ENCODE results near the gene NCAM2. TPM values are rescaled to one million over a fixed set of nuclear protein-coding genes. Genes with fewer than 3 reads are reported as not detected.

Gene NCAM2
- total RNA-seq, 4 donors from 2014 or later = 4.2 to 7.5 (median 4.9) TPM

- Histone ChIP-seq H3K4me3 (no peak overlapping the region), H3K36me3 (no peaks in the 10 kb centered on the region), H3K27ac (replicated peaks in 1 of 4) (no peak overlapping the region), H3K9me3 (no peaks in the 10 kb centered on the region), H3K4me1 (peaks cover 0 to 16% (median 6%) of the 10 kb centered on the region in 4 donors), H3K27me3 (no peaks in the 10 kb centered on the region)
- intact Hi-C loops (cut with DNase I) = loop anchor here (10.0 kb wide), 1 partner anchor 202 kb away; no protein-coding TSS in a partner anchor
- WGBS = 78% methylated on average over 4 of the region's 4 CpGs
- no peak for DNase-seq (ENCODE audit: extremely low spot score)
- TF ChIP-seq EP300 (IDR thresholded peaks at IDR 0.05) = no peak
- no peak for TF ChIP-seq CTCF (IDR thresholded peaks at IDR 0.05)
- no peak for TF ChIP-seq POLR2AphosphoS5 (IDR thresholded peaks at IDR 0.05)
- TF ChIP-seq POLR2A (IDR thresholded peaks at IDR 0.05; ENCODE audit: low read depth) = no peak
Observed at GRCh38 chr21:21162786-21163185, 164.6 kb downstream of the NCAM2 start.

- WGBS = 25% methylated on average over 1 of the region's 1 CpG
- Histone ChIP-seq H3K36me3 (no peaks in the 10 kb centered on the region), H3K9me3 (no peaks in the 10 kb centered on the region), H3K4me1 (peaks cover 0 to 16% (median 6%) of the 10 kb centered on the region in 4 donors), H3K27me3 (no peaks in the 10 kb centered on the region), H3K4me3 (no peak overlapping the region), H3K27ac (replicated peaks in 1 of 4) (no peak overlapping the region)
- intact Hi-C loops (cut with DNase I) = loop anchor here (10.0 kb wide), 1 partner anchor 201 kb away; no protein-coding TSS in a partner anchor
- TF ChIP-seq POLR2AphosphoS5 (IDR thresholded peaks at IDR 0.05) = no peak
- peak; percentile 39 to 66 (median 50) for TF ChIP-seq CTCF (IDR thresholded peaks at IDR 0.05)
- DNase-seq (ENCODE audit: extremely low spot score) = no peak
Observed at GRCh38 chr21:21163904-21164303, 165.7 kb downstream of the NCAM2 start.

GRCh38 chr21:21165063-21165645 lies 166.9 kb downstream of the NCAM2 start:
- no peaks in the 10 kb centered on the region for H3K27me3 ChIP-seq
- H3K27ac ChIP-seq (replicated peaks in 1 of 4) = no peak overlapping the region
- H3K36me3 ChIP-seq = no peaks in the 10 kb centered on the region
- 46% methylated on average over 2 of the region's 2 CpGs for WGBS
- no peak for DNase-seq (ENCODE audit: extremely low spot score)
- H3K4me1 ChIP-seq = peaks cover 0 to 16% (median 6%) of the 10 kb centered on the region in 4 donors
- H3K9me3 ChIP-seq = no peaks in the 10 kb centered on the region
- intact Hi-C loops (cut with DNase I) = loop anchor here (10.0 kb wide), 1 partner anchor 200 kb away; no protein-coding TSS in a partner anchor
- TF ChIP-seq CTCF (IDR thresholded peaks at IDR 0.05) = no peak
- peak; percentile 20 to 50 for TF ChIP-seq POLR2AphosphoS5 (IDR thresholded peaks at IDR 0.05)
- H3K4me3 ChIP-seq = no peak overlapping the region

- TF ChIP-seq EP300 (IDR thresholded peaks at IDR 0.05) (no peak), POLR2A (IDR thresholded peaks at IDR 0.05; ENCODE audit: low read depth) (no peak), CTCF (IDR thresholded peaks at IDR 0.05) (no peak), POLR2AphosphoS5 (IDR thresholded peaks at IDR 0.05) (no peak)
- H3K9me3 ChIP-seq = no peaks in the 10 kb centered on the region
- no peaks in the 10 kb centered on the region for H3K4me1 ChIP-seq
- H3K36me3 ChIP-seq = no peaks in the 10 kb centered on the region
- no peak for DNase-seq (ENCODE audit: extremely low spot score)
- H3K27ac ChIP-seq (replicated peaks in 1 of 4) = no peak overlapping the region
- H3K4me3 ChIP-seq = no peak overlapping the region
- intact Hi-C loops (cut with DNase I) = no loop called here
- no peaks in the 10 kb centered on the region for H3K27me3 ChIP-seq
- WGBS = 84% methylated on average over 2 of the region's 2 CpGs
Observed at GRCh38 chr21:21174676-21175075, 176.5 kb downstream of the NCAM2 start.

- Histone ChIP-seq H3K27me3 (no peaks in the 10 kb centered on the region), H3K4me3 (peak overlapping the region in 3 of 4 donors; percentile 6 to 18 (median 9)), H3K27ac (replicated peaks in 1 of 4) (no peak overlapping the region), H3K36me3 (no peaks in the 10 kb centered on the region), H3K9me3 (no peaks in the 10 kb centered on the region), H3K4me1 (no peaks in the 10 kb centered on the region)
- no peak for DNase-seq (ENCODE audit: extremely low spot score)
- intact Hi-C loops (cut with DNase I) = no loop called here
- TF ChIP-seq POLR2A (IDR thresholded peaks at IDR 0.05; ENCODE audit: low read depth) (no peak), POLR2AphosphoS5 (IDR thresholded peaks at IDR 0.05) (no peak), EP300 (IDR thresholded peaks at IDR 0.05) (no peak), CTCF (IDR thresholded peaks at IDR 0.05) (no peak)
- WGBS = 24% methylated on average over 1 of the region's 1 CpG
Observed at GRCh38 chr21:21175798-21176334, 177.7 kb downstream of the NCAM2 start.

All from esophagus muscularis mucosa (tissue), 4 donors.